Fibroblast of lung (primary cell): ENCODE measurements around the gene ARHGAP10. TPM values are rescaled to one million over a fixed set of nuclear protein-coding genes. Genes with fewer than 3 reads are reported as not detected.

ENCODE experiments used
- DNase-seq, 2 donors: peaks; one replicate each; pipeline versions ENCODE4 v3.0.0 to v3.0.0-alpha.2; 2010; ENCODE audit warnings: low read depth in 2 of 2
- H2AFZ ChIP-seq: 2 replicates; pipeline ENCODE4 v1.5.1; 2012; ENCODE audit warnings: low read length, control low read depth, inconsistent platforms
- H3K27ac ChIP-seq: 2 replicates; pipeline ENCODE4 v1.5.1; 2011; ENCODE audit warnings: low read length, control low read depth; ENCODE audit not compliant: insufficient read depth
- H3K27me3 ChIP-seq: 2 replicates; pipeline ENCODE4 v1.5.1; 2011; ENCODE audit warnings: mild to moderate bottlenecking, low read length; ENCODE audit not compliant: control insufficient read depth, insufficient read depth
- H3K36me3 ChIP-seq: 2 replicates; pipeline ENCODE4 v1.5.1; 2011; ENCODE audit warnings: low read length; ENCODE audit not compliant: control insufficient read depth, insufficient read depth
- H3K4me1 ChIP-seq: 2 replicates; pipeline ENCODE4 v1.5.1; 2011; ENCODE audit warnings: low read length; ENCODE audit not compliant: control insufficient read depth, insufficient read depth; ENCODE audit errors: extremely low read depth
- H3K4me2 ChIP-seq: 2 replicates; pipeline ENCODE4 v1.5.1; 2011; ENCODE audit warnings: low read length, control low read depth; ENCODE audit not compliant: insufficient read depth; ENCODE audit errors: extremely low read depth
- H3K4me3 ChIP-seq, 4 experiments: fragments of 200-600 bp in 1 of 4; sonication (generic) in 1 of 4; replicated peaks in 1 of 4; 2 replicates each; pipeline ENCODE4 v1.5.1; 2011 to 2016; ENCODE audit warnings: low read length in 4 of 4, low read depth in 3 of 4, mild to moderate bottlenecking in 3 of 4, control low read depth in 2 of 4, inconsistent platforms in 1 of 4, mixed read lengths in 1 of 4; ENCODE audit not compliant: insufficient read depth in 1 of 4; ENCODE audit errors: control extremely low read depth in 1 of 4
- H3K79me2 ChIP-seq: 2 replicates; pipeline ENCODE4 v1.5.1; 2012; ENCODE audit warnings: mild to moderate bottlenecking, low read length, inconsistent platforms; ENCODE audit not compliant: control insufficient read depth, insufficient read depth
- H3K9ac ChIP-seq: 2 replicates; pipeline ENCODE4 v1.5.1; 2011; ENCODE audit warnings: mild to moderate bottlenecking, low read length, control low read depth; ENCODE audit not compliant: insufficient read depth
- H3K9me3 ChIP-seq: 2 replicates; pipeline ENCODE4 v1.5.1; 2012; ENCODE audit warnings: low read depth, low read length; ENCODE audit not compliant: control insufficient read depth, insufficient read depth
- H4K20me1 ChIP-seq: 2 replicates; pipeline ENCODE4 v1.5.1; 2011; ENCODE audit warnings: low read length; ENCODE audit not compliant: control insufficient read depth, insufficient read depth; ENCODE audit errors: extremely low read depth
- CTCF ChIP-seq, 2 donors: IDR thresholded peaks in 1 of 2; conservative IDR thresholded peaks in 1 of 2; 1 replicate in 1 of 2; 2 replicates in 1 of 2; pipeline ENCODE4 v1.5.1; 2011 to 2012; ENCODE audit warnings: low read length in 2 of 2, control low read depth in 1 of 2, inconsistent platforms in 1 of 2, low read depth in 1 of 2, mild to moderate bottlenecking in 1 of 2
- EZH2 ChIP-seq: IDR thresholded peaks from 2 replicates; pipeline ENCODE4 v1.5.1; 2012; ENCODE audit warnings: low read length, control low read depth, mild to moderate bottlenecking; ENCODE audit errors: missing control alignments
- polyA plus RNA-seq, 2 donors: library from polyadenylated mRNA; depleted of rRNA in 1 of 2; stranded (reverse) in 1 of 2; unstranded in 1 of 2; fragments of >200 nt; gene quantifications; 2 replicates each; pipeline ENCODE4 v1.2.1, GENCODE V29; 2011 to 2012; ENCODE audit warnings: missing spikeins in 1 of 2
- total RNA-seq: library from RNA; depleted of rRNA; stranded (reverse); fragments of >200 nt; gene quantifications from 2 replicates; pipeline ENCODE4 v1.2.1, GENCODE V29; 2014

ARHGAP10 gene
- total and polyA plus RNA-seq, 2 donors (not counting 1 experiment from before 2014, with no cell fraction given) = 21.6 to 35.8 TPM

- no peak overlapping the region for H3K4me3 ChIP-seq
- no peaks in the 10 kb centered on the region for H3K27me3 ChIP-seq
- no peak for DNase-seq
- H2AFZ ChIP-seq = no peak overlapping the region
- no peak overlapping the region for H3K27ac ChIP-seq
- H3K9ac ChIP-seq = no peak overlapping the region
- no peak overlapping the region for H3K4me2 ChIP-seq
- no peaks in the 10 kb centered on the region for H3K4me1 ChIP-seq
- H4K20me1 ChIP-seq = no peaks in the 10 kb centered on the region
- no peaks in the 10 kb centered on the region for H3K79me2 ChIP-seq
- no peak for TF ChIP-seq CTCF (conservative IDR thresholded peaks at IDR 0.05 in 1 of 2, IDR thresholded peaks at IDR 0.05 in 1 of 2; ENCODE audit: low read depth in 1 of 2, low read length in 2 of 2)
- no peak for TF ChIP-seq EZH2
- no peaks in the 10 kb centered on the region for H3K36me3 ChIP-seq
- H3K9me3 ChIP-seq = no peaks in the 10 kb centered on the region
Observed at GRCh38 chr4:147724468-147725201, 7.3 kb upstream of the ARHGAP10 start.

- Histone ChIP-seq H2AFZ (no peak overlapping the region), H3K27ac (no peak overlapping the region), H3K79me2 (no peaks in the 10 kb centered on the region), H3K27me3 (no peaks in the 10 kb centered on the region), H3K4me1 (no peaks in the 10 kb centered on the region), H3K4me2 (no peak overlapping the region), H3K9ac (no peak overlapping the region), H3K9me3 (no peaks in the 10 kb centered on the region), H3K4me3 (no peak overlapping the region), H3K36me3 (no peaks in the 10 kb centered on the region), H4K20me1 (no peaks in the 10 kb centered on the region)
- TF ChIP-seq CTCF (conservative IDR thresholded peaks at IDR 0.05 in 1 of 2, IDR thresholded peaks at IDR 0.05 in 1 of 2; ENCODE audit: low read depth in 1 of 2, low read length in 2 of 2) (no peak), EZH2 (no peak)
- peak in 1 of 2 donors; percentile 29 for DNase-seq
Observed at GRCh38 chr4:147725673-147726072, 6.2 kb upstream of the ARHGAP10 start.

- Histone ChIP-seq H3K27me3 (no peaks in the 10 kb centered on the region), H3K4me2 (no peak overlapping the region), H3K27ac (no peak overlapping the region), H3K9me3 (no peaks in the 10 kb centered on the region), H3K36me3 (no peaks in the 10 kb centered on the region), H3K79me2 (peaks cover 5% of the 10 kb centered on the region), H2AFZ (no peak overlapping the region), H3K9ac (no peak overlapping the region), H3K4me3 (no peak overlapping the region), H4K20me1 (no peaks in the 10 kb centered on the region), H3K4me1 (no peaks in the 10 kb centered on the region)
- TF ChIP-seq EZH2 = no peak
- TF ChIP-seq CTCF (conservative IDR thresholded peaks at IDR 0.05 in 1 of 2, IDR thresholded peaks at IDR 0.05 in 1 of 2; ENCODE audit: low read depth in 1 of 2, low read length in 2 of 2) = no peak
- no peak for DNase-seq
Observed at GRCh38 chr4:147727476-147728028, 4.3 kb upstream of the ARHGAP10 start.
